ES-I3 (cell line): ENCODE measurements around the gene DNMT3L.
A peak's percentile ranks its signal among the peaks of the same experiment; 100 is the strongest.

Experiments used
- H3K36me3 ChIP-seq: 2 replicates; pipeline ENCODE4 v1.6.1; 2013; ENCODE audit warnings: mild to moderate bottlenecking, low read length, control low read depth, moderate library complexity; ENCODE audit not compliant: insufficient read depth
- H3K4me1 ChIP-seq: 2 replicates; pipeline ENCODE4 v1.6.1; 2013; ENCODE audit warnings: mild to moderate bottlenecking, control low read depth, low read length; ENCODE audit not compliant: insufficient read depth
- H3K9ac ChIP-seq: 2 replicates; pipeline ENCODE4 v1.6.1; 2013; ENCODE audit warnings: low read depth, mild to moderate bottlenecking, low read length, moderate library complexity
- H3K9me3 ChIP-seq: 2 replicates; pipeline ENCODE4 v1.6.1; 2013; ENCODE audit warnings: mild to moderate bottlenecking, low read length, moderate library complexity; ENCODE audit not compliant: control insufficient read depth, insufficient read depth

DNMT3L gene

DNA sequence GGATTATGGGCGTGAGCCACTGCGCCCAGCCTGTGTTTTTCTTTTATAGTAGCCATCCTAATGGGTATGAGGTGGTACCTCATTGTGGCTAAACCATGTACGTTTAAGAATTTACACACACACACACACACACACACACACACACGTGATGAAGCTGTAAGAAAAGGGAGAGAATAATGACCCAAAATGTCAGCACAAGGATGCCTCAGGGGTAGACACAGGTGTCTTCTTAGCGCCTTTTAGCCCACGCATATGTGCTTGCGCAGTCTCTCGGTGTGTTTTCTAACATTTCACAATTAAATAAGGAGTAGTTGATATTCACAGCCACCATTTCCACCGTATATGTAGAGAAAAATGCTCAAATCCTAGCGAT lies 37.4 kb upstream of the DNMT3L start:
- Histone ChIP-seq H3K36me3 (no peaks in the 10 kb centered on the region), H3K4me1 (no peaks in the 10 kb centered on the region; the same call in 1 of the 2 replicates), H3K9me3 (no peaks in the 10 kb centered on the region), H3K9ac (peak overlapping the region; percentile 62)

GRCh38 chr21:44298301-44298700 lies 36.6 kb upstream of the DNMT3L start:
- H3K36me3 ChIP-seq, result no peaks in the 10 kb centered on the region

DNA sequence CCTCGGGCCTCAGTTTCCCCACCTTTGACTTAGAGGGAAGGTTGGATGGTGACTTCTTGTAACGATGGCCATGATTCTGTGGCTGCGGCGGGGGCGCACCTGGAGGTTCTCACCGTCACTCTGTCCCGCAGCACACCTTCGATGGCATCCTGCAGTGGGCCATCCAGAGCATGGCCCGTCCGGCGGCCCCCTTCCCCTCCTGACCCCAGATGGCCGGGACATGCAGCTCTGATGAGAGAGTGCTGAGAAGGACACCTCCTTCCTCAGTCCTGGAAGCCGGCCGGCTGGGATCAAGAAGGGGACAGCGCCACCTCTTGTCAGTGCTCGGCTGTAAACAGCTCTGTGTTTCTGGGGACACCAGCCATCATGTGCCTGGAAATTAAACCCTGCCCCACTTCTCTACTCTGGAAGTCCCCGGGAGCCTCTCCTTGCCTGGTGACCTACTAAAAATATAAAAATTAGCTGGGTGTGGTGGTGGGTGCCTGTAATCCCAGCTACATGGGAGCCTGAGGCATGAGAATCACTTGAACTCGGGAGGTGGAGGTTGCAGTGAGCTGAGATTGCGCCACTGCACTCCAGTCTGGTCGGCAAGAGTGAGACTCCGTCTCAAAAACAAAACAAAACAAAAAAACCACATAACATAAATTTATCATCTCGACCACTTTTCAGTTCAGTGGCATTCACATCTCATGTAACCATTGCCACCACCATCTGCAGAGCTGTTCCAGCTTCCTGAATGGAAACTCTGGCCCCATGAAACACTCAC lies 36.0 kb upstream of the DNMT3L start:
- no peak overlapping the region for H3K9ac ChIP-seq
- H3K36me3 ChIP-seq, result no peaks in the 10 kb centered on the region
- H3K9me3 ChIP-seq, result no peaks in the 10 kb centered on the region
- no peaks in the 10 kb centered on the region; the same call in 1 of the 2 replicates for H3K4me1 ChIP-seq

More at GRCh38 chr21:44298301-44298700, 36.6 kb upstream of the DNMT3L start:
- no peaks in the 10 kb centered on the region; the same call in 1 of the 2 replicates for H3K4me1 ChIP-seq
- no peaks in the 10 kb centered on the region for H3K9me3 ChIP-seq
- H3K9ac ChIP-seq, result no peak overlapping the region

GRCh38 chr21:44296916-44297315 lies 35.2 kb upstream of the DNMT3L start:
- H3K9me3 ChIP-seq, result no peaks in the 10 kb centered on the region
- no peak overlapping the region for H3K9ac ChIP-seq
- no peaks in the 10 kb centered on the region for H3K36me3 ChIP-seq
- H3K4me1 ChIP-seq, result no peaks in the 10 kb centered on the region; the same call in 1 of the 2 replicates

GRCh38 chr21:44296103-44296519 lies 34.4 kb upstream of the DNMT3L start:
- no peak overlapping the region for H3K9ac ChIP-seq
- no peaks in the 10 kb centered on the region; the same call in 1 of the 2 replicates for H3K4me1 ChIP-seq
- no peaks in the 10 kb centered on the region for H3K9me3 ChIP-seq
- H3K36me3 ChIP-seq, result no peaks in the 10 kb centered on the region

GRCh38 chr21:44295646-44296045 lies 33.9 kb upstream of the DNMT3L start:
- Histone ChIP-seq H3K4me1 (no peaks in the 10 kb centered on the region; the same call in 1 of the 2 replicates), H3K9me3 (no peaks in the 10 kb centered on the region), H3K9ac (no peak overlapping the region), H3K36me3 (no peaks in the 10 kb centered on the region)

DNA sequence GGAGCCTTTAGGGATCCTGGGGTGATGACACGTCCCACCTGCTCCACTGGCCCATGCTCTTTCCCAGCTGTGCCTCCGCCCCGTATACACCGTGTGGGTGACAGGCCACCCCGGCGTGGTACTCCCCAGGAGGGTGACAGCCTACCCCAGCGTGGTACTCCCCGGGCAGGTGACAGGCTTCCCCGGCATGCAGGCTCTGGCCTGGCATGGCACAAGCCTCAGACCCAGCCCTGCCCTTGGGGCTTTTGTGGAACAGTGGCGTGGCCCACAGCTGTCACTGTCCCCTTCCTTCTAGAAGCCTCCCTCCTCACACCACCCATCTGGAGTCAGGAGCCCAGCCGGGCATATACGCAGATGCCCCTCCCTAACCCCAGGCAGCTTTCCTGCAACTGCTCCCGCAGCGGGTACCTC lies 33.5 kb upstream of the DNMT3L start:
- no peak overlapping the region for H3K9ac ChIP-seq
- H3K9me3 ChIP-seq, result no peaks in the 10 kb centered on the region
- H3K36me3 ChIP-seq, result no peaks in the 10 kb centered on the region
- H3K4me1 ChIP-seq, result no peaks in the 10 kb centered on the region; the same call in 1 of the 2 replicates

GRCh38 chr21:44294391-44295162 lies 32.9 kb upstream of the DNMT3L start:
- H3K9me3 ChIP-seq, result no peaks in the 10 kb centered on the region
- H3K9ac ChIP-seq, result no peak overlapping the region
- H3K36me3 ChIP-seq, result no peaks in the 10 kb centered on the region
- no peaks in the 10 kb centered on the region; the same call in 1 of the 2 replicates for H3K4me1 ChIP-seq

DNA sequence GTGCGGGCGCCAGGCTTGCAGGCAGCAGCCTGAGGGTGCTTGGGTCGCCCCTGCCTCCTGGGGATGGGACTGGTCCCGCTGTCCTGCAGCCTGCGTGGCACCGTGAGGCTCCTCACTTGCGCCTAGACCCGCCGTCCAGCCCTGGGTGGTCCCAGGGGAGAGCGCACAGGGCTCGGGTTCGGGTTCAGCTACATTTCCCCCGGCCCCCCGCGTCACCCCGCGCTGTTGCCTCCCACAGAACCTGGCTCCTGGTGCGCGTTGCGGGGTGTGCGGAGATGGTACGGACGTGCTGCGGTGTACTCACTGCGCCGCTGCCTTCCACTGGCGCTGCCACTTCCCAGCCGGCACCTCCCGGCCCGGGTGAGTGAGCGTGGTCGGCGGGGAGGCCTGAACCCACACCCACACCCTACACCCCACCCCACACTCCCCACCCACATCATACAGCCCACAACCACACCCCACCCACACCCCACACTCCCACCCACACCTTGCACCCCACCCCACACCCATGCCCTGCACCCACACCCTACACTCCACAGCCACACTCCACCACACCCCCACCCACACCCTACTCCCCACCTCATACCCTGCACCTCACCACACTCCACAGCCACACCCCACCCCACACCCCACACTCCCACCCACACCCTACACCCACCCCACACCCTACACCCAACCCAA lies 32.0 kb upstream of the DNMT3L start:
- no peaks in the 10 kb centered on the region for H3K9me3 ChIP-seq
- no peaks in the 10 kb centered on the region; the same call in 1 of the 2 replicates for H3K4me1 ChIP-seq
- no peaks in the 10 kb centered on the region for H3K36me3 ChIP-seq

GRCh38 chr21:44292812-44293195 lies 31.1 kb upstream of the DNMT3L start:
- no peaks in the 10 kb centered on the region; the same call in 1 of the 2 replicates for H3K4me1 ChIP-seq
- H3K9ac ChIP-seq, result no peak overlapping the region
- H3K9me3 ChIP-seq, result no peaks in the 10 kb centered on the region
- no peaks in the 10 kb centered on the region for H3K36me3 ChIP-seq

More for the DNA sequence above, 32.0 kb upstream of the DNMT3L start:
- no peak overlapping the region for H3K9ac ChIP-seq

GRCh38 chr21:44291936-44292811 lies 30.5 kb upstream of the DNMT3L start:
- Histone ChIP-seq H3K9me3 (no peaks in the 10 kb centered on the region), H3K4me1 (no peaks in the 10 kb centered on the region; the same call in 1 of the 2 replicates), H3K36me3 (no peaks in the 10 kb centered on the region), H3K9ac (no peak overlapping the region)

- no peaks in the 10 kb centered on the region; the same call in 1 of the 2 replicates for H3K4me1 ChIP-seq
These were observed 29.6 kb upstream of the DNMT3L start for GRCh38 chr21:44291078-44291935.

More at GRCh38 chr21:44291078-44291935, 29.6 kb upstream of the DNMT3L start:
- no peaks in the 10 kb centered on the region for H3K36me3 ChIP-seq
- H3K9ac ChIP-seq, result no peak overlapping the region
- no peaks in the 10 kb centered on the region for H3K9me3 ChIP-seq
